ENCODE results near the gene LAIR1.
"Not testable (repeated sequence)": the region's sequence is repeated elsewhere in the genome, so short reads cannot be mapped to it uniquely, and the experiment has no call there.

LAIR1 gene

GRCh38 chr19:54364775-54365257, at the start of gene LAIR1:
LAIR1 (minus strand) TSS chr19:54364931; CDS start chr19:54364804, 127 bp downstream.
- no peak for DNase-seq

GRCh38 chr19:54414156-54414555, 49.4 kb upstream of the LAIR1 start:
- DNase-seq, result no peak

GRCh38 chr19:54412877-54413276, 48.1 kb upstream of the LAIR1 start:
- DNase-seq, result no peak

- DNase-seq, result no peak
Measured at GRCh38 chr19:54411033-54411432, 46.3 kb upstream of the LAIR1 start.

- no peak for DNase-seq
Measured at GRCh38 chr19:54408456-54409026, 43.8 kb upstream of the LAIR1 start.

GRCh38 chr19:54407780-54408179, 43.0 kb upstream of the LAIR1 start:
- no peak for DNase-seq

- DNase-seq, result no peak
Measured at GRCh38 chr19:54405628-54406027, 40.9 kb upstream of the LAIR1 start.

- no peak for DNase-seq
Measured at GRCh38 chr19:54403054-54403453, 38.3 kb upstream of the LAIR1 start.

- DNase-seq, result no peak
Measured at GRCh38 chr19:54400913-54401312, 36.2 kb upstream of the LAIR1 start.

GRCh38 chr19:54399189-54399588, 34.5 kb upstream of the LAIR1 start:
- peak in 1 of 2 experiments; percentile 57 for DNase-seq

GRCh38 chr19:54395685-54396084, 31.0 kb upstream of the LAIR1 start:
- DNase-seq, result no peak

GRCh38 chr19:54393381-54393780, 28.6 kb upstream of the LAIR1 start:
- DNase-seq, result no peak

GRCh38 chr19:54392105-54392504, 27.4 kb upstream of the LAIR1 start:
- no peak for DNase-seq

- no peak for DNase-seq
Measured at GRCh38 chr19:54391589-54392061, 26.9 kb upstream of the LAIR1 start.

GRCh38 chr19:54390942-54391577, 26.3 kb upstream of the LAIR1 start:
- peak; percentile 53 to 72 for DNase-seq

GRCh38 chr19:54389553-54389952, 24.8 kb upstream of the LAIR1 start:
- no peak for DNase-seq

- no peak for DNase-seq
Measured at GRCh38 chr19:54388802-54389139, 24.0 kb upstream of the LAIR1 start.

- peak in 1 of 2 experiments; percentile 54 for DNase-seq
Measured at GRCh38 chr19:54387991-54388801, 23.5 kb upstream of the LAIR1 start.

GRCh38 chr19:54383330-54383729, 18.6 kb upstream of the LAIR1 start:
- DNase-seq, result no peak

GRCh38 chr19:54382041-54382440, 17.3 kb upstream of the LAIR1 start:
- not testable (repeated sequence) for DNase-seq

GRCh38 chr19:54380897-54381296, 16.2 kb upstream of the LAIR1 start:
- no peak for DNase-seq

GRCh38 chr19:54379187-54379678, 14.5 kb upstream of the LAIR1 start:
- DNase-seq, result no peak

- no peak for DNase-seq
Measured at GRCh38 chr19:54376610-54377285, 12.0 kb upstream of the LAIR1 start.
